Measurements from ENCODE around the gene SLC27A5. TPM values are rescaled to one million over a fixed set of nuclear protein-coding genes. Genes with fewer than 3 reads are reported as not detected.
A peak's percentile ranks its signal among the peaks of the same experiment; 100 is the strongest.

The SLC27A5 gene
- total and polyA plus RNA-seq, 9 of the 15 experiments (the other 6 are each of a cell fraction or from before 2014, with no cell fraction given), result 42.2 to 318 (median 64.7) TPM

GRCh38 chr19:58519355-58520256 is 7.8 kb upstream of the SLC27A5 start, which contains the start of gene ZBTB45 (continued):
- TF ChIP-seq, protein P1, sequence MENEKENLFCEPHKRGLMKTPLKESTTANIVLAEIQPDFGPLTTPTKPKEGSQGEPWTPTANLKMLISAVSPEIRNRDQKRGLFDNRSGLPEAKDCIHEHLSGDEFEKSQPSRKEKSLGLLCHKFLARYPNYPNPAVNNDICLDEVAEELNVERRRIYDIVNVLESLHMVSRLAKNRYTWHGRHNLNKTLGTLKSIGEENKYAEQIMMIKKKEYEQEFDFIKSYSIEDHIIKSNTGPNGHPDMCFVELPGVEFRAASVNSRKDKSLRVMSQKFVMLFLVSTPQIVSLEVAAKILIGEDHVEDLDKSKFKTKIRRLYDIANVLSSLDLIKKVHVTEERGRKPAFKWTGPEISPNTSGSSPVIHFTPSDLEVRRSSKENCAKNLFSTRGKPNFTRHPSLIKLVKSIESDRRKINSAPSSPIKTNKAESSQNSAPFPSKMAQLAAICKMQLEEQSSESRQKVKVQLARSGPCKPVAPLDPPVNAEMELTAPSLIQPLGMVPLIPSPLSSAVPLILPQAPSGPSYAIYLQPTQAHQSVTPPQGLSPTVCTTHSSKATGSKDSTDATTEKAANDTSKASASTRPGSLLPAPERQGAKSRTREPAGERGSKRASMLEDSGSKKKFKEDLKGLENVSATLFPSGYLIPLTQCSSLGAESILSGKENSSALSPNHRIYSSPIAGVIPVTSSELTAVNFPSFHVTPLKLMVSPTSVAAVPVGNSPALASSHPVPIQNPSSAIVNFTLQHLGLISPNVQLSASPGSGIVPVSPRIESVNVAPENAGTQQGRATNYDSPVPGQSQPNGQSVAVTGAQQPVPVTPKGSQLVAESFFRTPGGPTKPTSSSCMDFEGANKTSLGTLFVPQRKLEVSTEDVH (IDR thresholded peaks at IDR 0.05; ENCODE audit: low read depth, partially characterized antibody), result peak; percentile 95
- TF ChIP-seq MEF2D (tag; conservative IDR thresholded peaks at IDR 0.05; ENCODE audit: low read depth) (no peak), JUND (IDR thresholded peaks at IDR 0.05; ENCODE audit: borderline replicate concordance, low read depth, low read length) (peak; percentile 79), JUND (tag; IDR thresholded peaks at IDR 0.05; ENCODE audit: borderline replicate concordance, low read depth, low read length) (peak; percentile 74; the same call in 1 of the 3 replicates), HDAC8 (tag; IDR thresholded peaks at IDR 0.05) (no peak), ZKSCAN3 (CRISPR knock-in tag; IDR thresholded peaks at IDR 0.05) (no peak), GATAD2B (IDR thresholded peaks at IDR 0.05; ENCODE audit: borderline replicate concordance) (peak; percentile 77), ZBED1 (IDR thresholded peaks at IDR 0.05) (0 out of 2 replicates have a peak, but pooled peaks have one; percentile 69), KLF13 (tag; IDR thresholded peaks at IDR 0.05; ENCODE audit: borderline replicate concordance, low read depth) (peak; percentile 85), SMAD1 (IDR thresholded peaks at IDR 0.05; ENCODE audit: low read depth, low read length, partially characterized antibody) (no peak)
- TF ChIP-seq, protein P2, sequence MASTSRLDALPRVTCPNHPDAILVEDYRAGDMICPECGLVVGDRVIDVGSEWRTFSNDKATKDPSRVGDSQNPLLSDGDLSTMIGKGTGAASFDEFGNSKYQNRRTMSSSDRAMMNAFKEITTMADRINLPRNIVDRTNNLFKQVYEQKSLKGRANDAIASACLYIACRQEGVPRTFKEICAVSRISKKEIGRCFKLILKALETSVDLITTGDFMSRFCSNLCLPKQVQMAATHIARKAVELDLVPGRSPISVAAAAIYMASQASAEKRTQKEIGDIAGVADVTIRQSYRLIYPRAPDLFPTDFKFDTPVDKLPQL (IDR thresholded peaks at IDR 0.05; ENCODE audit: extremely low read depth, insufficient read length), result no peak
- TF ChIP-seq, protein P3, sequence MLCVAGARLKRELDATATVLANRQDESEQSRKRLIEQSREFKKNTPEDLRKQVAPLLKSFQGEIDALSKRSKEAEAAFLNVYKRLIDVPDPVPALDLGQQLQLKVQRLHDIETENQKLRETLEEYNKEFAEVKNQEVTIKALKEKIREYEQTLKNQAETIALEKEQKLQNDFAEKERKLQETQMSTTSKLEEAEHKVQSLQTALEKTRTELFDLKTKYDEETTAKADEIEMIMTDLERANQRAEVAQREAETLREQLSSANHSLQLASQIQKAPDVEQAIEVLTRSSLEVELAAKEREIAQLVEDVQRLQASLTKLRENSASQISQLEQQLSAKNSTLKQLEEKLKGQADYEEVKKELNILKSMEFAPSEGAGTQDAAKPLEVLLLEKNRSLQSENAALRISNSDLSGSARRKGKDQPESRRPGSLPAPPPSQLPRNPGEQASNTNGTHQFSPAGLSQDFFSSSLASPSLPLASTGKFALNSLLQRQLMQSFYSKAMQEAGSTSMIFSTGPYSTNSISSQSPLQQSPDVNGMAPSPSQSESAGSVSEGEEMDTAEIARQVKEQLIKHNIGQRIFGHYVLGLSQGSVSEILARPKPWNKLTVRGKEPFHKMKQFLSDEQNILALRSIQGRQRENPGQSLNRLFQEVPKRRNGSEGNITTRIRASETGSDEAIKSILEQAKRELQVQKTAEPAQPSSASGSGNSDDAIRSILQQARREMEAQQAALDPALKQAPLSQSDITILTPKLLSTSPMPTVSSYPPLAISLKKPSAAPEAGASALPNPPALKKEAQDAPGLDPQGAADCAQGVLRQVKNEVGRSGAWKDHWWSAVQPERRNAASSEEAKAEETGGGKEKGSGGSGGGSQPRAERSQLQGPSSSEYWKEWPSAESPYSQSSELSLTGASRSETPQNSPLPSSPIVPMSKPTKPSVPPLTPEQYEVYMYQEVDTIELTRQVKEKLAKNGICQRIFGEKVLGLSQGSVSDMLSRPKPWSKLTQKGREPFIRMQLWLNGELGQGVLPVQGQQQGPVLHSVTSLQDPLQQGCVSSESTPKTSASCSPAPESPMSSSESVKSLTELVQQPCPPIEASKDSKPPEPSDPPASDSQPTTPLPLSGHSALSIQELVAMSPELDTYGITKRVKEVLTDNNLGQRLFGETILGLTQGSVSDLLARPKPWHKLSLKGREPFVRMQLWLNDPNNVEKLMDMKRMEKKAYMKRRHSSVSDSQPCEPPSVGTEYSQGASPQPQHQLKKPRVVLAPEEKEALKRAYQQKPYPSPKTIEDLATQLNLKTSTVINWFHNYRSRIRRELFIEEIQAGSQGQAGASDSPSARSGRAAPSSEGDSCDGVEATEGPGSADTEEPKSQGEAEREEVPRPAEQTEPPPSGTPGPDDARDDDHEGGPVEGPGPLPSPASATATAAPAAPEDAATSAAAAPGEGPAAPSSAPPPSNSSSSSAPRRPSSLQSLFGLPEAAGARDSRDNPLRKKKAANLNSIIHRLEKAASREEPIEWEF (CRISPR knock-in tag; IDR thresholded peaks at IDR 0.05), result no peak
- TF ChIP-seq, protein P4, sequence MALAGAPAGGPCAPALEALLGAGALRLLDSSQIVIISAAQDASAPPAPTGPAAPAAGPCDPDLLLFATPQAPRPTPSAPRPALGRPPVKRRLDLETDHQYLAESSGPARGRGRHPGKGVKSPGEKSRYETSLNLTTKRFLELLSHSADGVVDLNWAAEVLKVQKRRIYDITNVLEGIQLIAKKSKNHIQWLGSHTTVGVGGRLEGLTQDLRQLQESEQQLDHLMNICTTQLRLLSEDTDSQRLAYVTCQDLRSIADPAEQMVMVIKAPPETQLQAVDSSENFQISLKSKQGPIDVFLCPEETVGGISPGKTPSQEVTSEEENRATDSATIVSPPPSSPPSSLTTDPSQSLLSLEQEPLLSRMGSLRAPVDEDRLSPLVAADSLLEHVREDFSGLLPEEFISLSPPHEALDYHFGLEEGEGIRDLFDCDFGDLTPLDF (CRISPR knock-in tag; IDR thresholded peaks at IDR 0.05), result peak; percentile 78; the same call in 1 of the 2 replicates
- TF ChIP-seq, protein P5, sequence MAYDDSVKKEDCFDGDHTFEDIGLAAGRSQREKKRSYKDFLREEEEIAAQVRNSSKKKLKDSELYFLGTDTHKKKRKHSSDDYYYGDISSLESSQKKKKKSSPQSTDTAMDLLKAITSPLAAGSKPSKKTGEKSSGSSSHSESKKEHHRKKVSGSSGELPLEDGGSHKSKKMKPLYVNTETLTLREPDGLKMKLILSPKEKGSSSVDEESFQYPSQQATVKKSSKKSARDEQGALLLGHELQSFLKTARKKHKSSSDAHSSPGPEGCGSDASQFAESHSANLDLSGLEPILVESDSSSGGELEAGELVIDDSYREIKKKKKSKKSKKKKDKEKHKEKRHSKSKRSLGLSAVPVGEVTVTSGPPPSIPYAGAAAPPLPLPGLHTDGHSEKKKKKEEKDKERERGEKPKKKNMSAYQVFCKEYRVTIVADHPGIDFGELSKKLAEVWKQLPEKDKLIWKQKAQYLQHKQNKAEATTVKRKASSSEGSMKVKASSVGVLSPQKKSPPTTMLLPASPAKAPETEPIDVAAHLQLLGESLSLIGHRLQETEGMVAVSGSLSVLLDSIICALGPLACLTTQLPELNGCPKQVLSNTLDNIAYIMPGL (CRISPR knock-in tag; IDR thresholded peaks at IDR 0.05), result no peak; the same call in 1 of the 2 replicates

Data from K562 (cell line).